H4 (cell line): ENCODE results near the gene C17orf50. TPM values are rescaled to one million over a fixed set of nuclear protein-coding genes. Genes with fewer than 3 reads are reported as not detected.
A peak's percentile ranks its signal among the peaks of the same experiment; 100 is the strongest.

Experiments
- DNase-seq: peaks from one replicate; pipeline ENCODE4 v3.0.0-alpha.2; 2015; ENCODE audit warnings: low spot score
- total RNA-seq: library from RNA; depleted of rRNA; stranded (reverse); fragments of >200 nt; shearing (Covaris generic); gene quantifications from 2 replicates; pipeline ENCODE4 v1.2.3, GENCODE V29; 2014

C17orf50 gene
- total RNA-seq, 1 experiment from 2014 or later: not detected

DNA sequence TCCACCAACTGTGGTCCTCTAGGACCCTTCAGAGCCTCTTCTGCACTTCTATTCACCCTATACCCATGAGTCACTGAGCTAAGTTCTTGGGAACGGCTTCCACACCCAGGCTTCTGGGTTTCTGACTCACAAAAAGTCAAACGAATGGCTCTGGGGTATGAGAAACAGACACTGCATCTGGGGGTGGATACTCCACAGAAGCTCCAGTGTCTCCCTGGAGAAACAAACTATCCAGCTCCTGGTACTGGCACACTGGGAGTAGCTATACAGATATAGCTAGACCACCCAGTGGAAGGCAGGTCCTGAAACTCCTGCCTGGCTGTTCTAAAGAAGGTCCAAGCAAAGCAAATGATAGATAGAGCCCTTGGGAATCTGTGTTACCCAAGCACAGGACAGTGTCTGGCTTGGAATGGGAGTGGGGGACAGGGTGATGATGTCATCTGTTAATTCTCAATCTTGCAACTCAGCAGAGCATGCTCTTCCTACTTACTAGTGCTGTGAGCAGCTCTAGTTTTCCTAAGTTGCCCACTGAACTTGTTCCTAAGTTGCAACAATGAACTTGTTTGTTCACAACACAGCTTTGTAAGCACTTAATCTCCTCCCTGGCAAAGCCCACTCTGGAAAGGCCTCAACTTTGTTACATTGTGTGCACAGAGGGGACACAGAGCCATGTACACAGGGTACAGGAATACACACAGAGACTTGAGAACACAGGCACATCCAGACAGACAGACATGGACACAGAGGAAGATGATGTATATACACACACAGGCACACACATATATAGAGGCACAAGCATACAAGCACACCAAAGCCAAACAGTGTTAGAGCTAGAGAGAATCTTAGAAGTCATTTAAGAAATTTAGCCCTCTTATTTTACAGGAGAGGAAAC, 28.0 kb downstream of the C17orf50 start:
- no peak for DNase-seq

DNA sequence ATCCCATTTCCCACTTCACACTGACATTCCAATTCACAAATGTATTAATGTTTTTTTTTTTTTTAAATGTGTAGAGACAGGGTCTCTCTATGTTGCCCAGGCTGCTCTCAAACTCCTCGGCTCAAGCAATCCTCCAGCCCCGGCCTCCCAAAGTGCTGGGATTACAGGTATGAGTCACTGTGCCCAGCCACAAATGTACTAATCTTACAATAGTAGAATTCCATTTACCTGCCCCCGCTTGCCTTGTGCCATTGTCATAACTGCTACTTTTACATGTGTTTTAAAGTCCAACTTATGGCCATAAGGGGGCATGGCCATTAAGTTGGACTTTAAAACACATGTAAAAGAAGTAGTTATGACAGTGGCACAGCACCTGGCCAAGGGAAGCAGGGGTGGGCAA, 30.2 kb downstream of the C17orf50 start:
- no peak for DNase-seq

DNA sequence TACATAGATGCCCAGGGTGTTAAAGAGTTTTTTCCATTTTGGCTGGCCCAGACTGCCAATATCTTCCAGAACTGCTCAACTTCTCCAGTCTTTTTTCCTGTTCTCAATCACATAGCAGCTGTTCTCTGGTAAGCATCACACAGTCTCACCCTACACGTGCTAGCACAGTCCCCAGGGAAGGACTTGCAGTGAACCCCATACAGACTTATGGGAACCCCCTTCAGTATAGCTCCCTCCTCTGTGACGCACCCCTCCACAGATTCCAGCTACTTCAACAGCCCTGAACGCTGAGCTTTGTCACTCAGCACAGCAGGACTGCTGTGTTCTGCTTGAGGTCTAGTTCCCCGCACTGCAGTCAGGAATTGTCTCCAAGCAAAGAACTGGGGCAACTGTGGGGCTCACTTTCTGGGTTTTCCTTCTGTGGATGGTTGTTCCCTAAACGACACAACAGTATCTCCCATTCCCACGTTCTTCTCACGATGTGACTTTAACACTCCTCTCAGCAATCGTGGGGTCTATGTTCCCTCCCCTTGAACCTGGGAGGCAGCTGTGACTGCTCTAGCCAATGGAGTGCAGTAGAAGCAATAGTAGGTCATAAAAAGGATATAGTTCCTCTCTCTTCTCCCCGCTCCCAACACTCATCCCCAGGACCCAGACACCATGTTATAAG, 31.1 kb downstream of the C17orf50 start:
- DNase-seq: no peak

DNA sequence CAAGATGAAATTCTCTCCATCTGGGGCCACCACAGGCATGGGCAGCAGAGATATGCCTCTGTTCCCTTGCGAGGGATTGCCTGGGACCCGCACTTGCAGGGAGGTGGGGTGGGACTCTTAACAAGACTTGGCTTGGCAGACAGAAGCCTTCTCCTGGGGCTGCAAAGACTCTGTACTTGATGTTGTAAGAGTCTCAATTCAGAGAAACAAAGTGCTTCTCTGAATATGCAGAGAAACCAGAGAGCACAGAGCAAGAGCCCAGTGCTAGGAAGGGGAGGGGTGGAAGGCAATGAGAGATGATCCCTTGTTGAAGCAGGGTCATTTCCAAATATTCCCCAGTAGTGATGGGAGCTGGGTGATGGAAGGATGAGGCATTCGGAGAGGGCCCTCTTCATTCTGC, 32.6 kb downstream of the C17orf50 start:
- DNase-seq: no peak

DNA sequence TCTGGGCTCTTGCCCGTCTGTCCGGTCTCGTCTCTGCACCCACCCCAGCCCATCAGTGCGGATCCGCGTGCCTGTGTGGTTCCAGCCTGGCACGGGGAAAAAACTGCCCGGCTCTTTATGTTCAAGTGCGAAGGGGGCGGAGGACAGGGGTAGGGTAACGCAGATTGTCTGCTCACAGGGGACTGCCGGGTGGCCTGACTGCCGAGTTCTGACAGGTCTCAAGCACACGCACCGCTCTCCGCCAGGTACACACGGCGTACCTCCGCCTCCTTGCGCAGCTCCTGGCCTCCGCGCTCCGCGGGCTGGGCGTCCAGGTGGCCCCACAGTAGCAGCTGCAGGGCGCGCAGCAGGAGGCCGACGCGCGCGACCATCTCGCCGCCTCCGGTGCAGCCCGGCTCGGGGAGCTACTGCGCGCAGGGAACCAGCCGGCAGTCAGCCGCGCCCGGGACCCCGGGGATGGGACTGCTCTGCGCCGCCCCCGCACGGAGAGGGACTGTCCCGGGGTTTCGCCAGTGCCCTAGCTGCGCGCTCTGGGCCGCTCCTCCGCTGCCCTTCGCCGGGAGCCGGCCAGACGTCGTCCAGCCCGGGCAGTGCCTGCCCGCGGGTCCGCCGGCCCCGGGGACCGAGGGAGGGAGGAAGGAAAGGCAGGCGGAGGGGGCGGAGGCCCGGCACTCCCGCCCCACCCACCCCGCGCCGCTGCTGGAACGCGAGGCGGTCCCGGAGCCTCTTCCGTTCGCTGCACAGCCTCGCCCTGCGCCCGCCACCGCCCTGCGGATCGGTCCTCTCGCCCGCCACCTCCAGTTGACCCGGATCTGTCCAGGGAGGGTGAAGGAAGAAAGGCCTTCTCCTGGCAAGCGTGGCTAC, 34.6 kb downstream of the C17orf50 start, which contains the start of gene MMP28:
TSS of gene MMP28 (minus strand) at position 635 of the 864 bp plus-strand sequence. CDS start at position 371, 264 bp downstream.
- DNase-seq: no peak

DNA sequence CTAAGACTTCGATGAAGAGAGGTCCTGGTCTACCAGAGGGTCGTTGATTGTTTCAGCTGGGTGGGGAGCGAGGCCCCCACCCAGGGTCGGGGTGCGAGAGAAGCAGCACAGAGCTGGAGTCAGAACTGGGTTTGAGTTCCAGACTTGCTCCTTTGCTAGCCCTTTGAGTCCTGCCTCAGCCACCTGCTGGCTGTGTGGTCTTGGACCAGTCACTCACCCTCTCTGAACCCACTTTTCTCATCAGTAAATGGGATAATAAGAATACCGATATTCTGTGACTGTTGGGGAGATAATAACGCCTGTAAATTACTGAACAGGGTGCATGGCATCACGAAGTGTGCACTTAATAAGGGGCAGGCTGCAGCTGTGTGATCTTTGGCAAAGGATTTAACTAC, 35.2 kb downstream of the C17orf50 start:
- no peak for DNase-seq

DNA sequence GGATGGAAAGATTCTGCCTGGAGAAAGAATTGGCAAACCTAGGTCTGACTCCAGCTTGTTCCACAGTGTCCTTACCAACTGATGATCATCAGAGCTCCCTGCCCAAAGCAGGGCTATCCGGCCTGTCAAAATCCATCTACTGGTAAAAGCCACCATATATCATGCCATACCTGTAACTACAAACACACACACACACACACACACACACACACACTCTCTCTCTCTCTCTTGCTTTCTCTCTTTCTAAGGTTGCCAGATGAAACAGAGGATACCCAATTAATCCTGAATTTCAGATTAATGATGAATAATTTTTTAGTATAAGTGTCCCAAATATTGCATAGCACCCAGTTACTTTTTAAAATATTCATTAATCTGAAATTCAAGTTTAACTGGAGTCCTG, 36.3 kb downstream of the C17orf50 start:
- DNase-seq: no peak

DNA sequence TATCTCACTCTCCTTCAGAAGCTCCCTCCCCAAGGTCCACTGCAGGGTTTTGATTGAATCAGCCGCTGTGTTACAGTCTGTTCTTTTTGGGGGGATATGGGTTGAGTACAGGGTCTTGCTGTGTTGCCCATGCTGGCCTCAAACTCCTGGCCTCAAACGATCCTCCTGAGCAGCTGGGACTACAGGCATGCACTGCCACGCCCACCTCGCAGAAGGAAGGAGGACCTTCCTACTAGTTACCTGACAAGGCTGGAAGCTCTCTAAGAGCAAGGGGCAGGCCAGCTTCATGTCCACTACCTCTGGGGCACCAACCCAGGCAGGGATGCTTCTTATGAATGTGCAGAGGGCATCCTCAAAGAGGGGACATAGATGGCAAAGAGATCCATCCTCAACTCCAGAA, 36.7 kb downstream of the C17orf50 start:
- DNase-seq: no peak

DNA sequence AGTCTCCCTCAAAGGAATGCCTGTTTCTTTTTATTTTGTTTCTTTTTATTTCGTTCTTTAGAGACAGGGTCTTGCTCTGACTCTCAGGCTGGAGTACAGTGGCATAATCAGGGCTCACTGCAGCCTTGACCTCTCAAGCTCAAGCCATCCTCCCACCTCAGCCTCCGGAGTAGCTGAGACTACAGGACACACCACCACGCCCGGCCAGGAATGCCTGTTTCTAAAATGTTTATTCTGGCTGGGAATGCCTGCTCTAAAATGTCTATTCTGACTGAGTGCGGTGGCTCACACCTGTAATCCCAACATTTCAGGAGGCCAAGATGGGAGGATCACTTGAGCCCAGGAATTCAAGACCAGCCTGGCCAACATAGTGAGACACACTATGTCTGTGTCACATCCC, 37.2 kb downstream of the C17orf50 start:
- DNase-seq: no peak

DNA sequence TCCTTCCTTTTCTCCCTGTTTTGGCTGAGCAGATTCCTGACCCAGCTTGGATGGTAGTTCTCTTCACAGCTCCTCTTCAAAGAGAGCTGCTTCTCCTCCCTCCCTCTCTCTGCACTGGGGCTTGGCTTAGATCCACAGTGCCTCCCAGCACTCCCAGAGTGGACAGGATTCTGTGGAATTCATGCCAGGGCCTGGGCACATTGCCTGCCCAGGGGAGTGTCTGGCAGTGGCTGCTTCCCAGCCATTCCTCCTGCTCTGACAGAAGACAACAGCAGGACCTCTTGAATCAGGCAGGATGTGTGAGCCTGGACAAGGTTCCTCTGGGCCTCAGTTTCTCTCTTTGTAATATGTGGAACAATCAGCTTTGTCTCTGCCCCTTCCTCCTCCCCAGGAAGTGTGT, 39.3 kb downstream of the C17orf50 start:
- DNase-seq: peak; percentile 83

DNA sequence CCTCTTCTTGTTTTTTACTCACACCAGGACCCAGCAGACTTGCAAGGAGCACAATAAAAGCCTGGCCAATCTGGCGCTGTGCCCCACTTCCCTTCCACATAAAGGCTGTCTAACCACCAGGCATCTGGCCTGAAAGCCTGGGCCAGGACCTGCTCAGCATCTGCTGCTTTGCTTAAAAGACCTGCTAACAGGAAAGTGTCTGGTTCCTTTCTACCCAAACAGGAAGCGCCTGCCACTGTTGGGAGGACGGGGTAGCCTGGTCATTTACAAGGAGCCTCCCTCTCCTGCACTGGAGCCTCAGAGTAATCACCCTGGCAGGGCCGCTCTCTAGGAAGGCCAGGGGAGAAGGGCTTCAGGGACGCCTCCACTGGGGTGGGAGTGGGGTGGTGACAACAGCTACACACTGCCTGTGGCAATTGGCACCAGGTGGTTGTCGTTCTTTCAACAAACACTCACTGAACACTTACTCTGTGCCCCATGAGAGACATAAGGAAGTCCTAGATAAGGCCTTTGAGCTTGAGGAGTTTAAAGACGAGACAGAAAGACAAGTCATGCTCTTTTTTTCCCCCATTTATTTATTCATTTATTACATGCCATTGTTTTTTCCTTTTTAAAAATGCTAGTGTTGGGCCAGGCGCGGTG, 41.0 kb downstream of the C17orf50 start:
- DNase-seq: peak; percentile 49

DNA sequence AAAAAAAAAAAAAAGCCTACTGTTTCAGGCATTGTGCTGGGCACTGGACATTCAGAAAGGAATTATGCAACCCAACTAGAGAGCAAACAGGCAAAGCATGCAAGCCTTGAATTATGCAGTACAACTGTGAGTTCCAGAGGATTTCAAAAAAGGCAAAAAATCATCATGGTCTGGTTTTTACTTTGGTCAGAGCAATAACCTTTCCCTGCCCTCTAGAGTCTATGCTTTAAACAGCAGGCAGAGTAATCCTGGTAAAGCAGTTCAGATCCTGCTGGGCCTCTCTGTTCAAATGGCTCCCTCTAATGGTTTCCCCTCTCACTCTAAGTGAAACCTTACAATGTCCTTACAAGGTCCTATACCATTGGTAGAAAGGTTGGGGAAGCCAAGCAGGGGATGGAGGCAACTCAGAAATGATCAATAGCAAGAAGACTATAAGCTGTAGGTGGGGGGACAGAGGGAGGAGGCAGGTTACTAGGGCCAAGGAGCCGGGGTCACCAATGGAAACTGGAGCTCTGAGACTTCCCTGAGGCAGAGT, 44.0 kb downstream of the C17orf50 start:
- DNase-seq: peak; percentile 88

DNA sequence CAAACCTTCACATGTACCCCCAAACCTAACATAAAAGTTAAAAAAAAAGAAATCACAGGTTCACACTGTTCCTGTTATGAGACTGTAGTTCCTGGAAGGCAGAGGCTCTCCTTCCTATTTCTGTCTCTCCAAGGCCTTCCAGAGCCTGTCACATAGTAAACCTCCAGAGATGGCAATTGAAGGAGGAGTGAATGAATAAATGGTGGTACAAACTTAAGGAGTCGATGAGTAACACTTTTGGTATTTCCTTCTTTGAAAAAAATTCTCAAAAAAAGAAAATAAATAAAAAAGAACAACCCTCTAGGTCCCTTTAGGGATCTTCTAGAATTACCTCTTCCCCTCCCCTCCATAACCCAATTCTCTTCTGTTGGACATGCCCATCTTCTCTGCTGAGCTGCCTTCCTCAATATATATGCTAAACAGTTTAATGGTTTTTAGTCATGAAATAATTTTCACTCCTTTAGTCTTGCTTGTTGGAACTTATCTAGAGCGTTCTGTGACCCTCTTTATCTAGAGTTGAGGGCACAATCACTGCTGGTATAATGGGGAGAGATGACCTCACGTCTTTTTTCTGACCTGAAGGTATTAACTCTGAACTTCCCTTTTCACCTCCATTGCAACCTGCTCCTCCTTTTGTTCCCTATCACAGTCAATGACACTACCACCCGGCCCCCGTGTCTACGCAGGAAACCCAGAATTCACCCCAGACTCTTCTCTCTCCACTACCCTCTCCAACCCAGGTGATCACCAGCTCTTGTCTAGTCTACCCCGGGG, 46.9 kb downstream of the C17orf50 start:
- DNase-seq: no peak

DNA sequence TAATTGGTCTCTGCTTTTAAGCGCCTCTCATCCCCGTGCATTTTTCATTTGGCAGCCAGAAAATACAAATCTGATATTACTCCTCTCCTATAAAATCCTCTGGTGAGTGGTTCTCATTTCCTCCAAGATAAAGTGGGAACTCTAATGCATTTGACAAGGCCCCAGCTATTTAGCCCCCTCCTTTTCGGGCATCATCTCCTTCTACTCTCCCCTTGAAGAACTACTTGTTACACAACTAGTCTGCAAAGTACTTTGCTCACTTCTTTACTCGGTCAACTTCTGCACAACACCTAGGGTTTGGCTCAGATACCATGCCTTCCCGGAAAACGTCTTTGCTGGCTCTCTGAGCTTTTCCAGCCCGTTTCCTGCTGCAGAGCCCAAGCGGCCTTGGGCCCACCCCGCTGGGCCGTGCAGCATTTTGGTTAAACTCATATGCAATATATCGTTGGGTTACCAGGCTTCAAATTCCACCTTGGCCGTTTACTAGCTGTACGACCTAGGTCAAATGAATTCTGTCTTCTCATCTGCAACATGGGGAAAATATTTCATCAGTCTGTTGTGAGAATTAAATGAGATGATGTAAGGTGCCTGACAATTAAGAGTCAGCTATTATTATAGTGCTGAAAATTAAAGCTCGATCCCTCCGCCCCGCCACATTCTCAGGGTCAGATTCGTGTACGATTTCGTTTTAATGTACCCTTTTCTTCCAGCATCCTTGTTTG, 47.7 kb downstream of the C17orf50 start:
- DNase-seq: peak; percentile 22

DNA sequence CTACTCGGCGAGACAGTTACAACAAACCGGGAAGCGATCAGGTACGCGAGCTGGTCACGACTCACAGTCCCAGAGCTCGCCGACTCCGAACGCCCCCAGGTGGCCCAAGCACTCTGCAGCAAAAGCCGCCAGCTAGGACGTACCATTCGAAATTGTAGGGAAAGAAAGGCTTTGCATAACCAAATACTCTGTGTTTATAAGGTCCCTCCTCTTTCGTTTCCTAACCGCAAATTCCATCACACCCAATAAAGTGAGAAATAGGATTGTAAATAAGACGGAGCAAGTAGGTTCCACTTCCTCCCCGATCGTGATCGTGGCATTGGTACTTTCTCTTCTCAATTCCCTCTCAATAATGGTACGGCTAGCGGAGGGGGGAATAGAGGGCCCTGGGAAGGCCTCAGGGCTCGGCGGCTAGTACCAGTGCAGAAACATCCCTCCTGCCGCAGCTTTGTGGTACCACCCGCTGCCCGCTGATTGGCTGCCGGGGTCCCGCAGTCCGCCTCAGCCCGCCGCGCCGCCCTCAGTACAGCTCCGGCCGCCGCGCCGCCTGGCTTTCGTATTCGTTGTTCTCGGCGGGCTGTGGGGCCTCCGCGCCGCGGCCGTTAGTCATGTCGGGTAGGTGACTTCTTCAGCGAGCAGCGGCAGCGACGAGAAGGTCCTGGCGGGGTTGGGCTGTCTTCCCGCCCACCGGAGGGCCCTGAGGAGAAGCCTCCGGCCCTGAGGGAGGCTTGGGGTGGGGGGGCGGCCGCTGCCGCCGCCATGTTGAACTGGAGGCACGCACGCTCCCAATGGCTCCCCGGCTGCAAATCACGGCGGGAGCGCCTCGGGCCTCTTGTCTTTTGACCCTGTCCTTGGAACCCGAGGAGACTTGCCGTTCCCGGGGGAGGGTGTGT, 48.5 kb downstream of the C17orf50 start, which contains the start of gene TAF15:
TSS of gene TAF15 (plus strand) at position 523 of the 893 bp plus-strand sequence. CDS start at position 609, 86 bp downstream.
- DNase-seq: peak; percentile 98

DNA sequence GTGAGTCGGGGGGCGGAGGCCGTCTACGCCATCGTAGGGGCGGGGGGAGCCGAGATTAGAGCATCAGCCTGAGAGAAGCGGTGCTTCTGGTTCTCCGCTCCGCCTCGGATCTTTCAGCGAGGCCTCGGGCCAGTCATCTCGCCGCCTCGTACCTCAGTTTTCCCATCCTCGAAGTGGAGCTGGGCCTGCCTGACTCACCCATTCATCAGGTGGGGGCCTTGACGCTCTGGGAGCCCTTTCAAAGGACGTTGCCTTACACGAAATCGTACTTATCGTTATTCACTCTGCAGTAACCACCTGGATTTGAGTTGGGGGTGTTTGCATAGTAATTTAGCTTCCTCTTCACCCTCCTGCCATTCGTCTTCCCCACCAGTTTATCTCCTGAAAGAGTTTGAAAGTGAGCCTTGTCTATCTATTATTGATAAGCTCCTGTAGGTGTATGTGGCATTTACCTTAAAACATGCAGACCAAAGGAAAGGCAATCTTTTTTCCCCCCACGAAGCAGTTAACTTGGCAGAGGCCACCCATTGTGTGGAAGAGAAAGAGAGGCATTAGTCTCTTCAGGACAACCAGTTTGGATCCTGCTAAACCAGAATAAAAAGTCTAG, 49.3 kb downstream of the C17orf50 start:
- no peak for DNase-seq

DNA sequence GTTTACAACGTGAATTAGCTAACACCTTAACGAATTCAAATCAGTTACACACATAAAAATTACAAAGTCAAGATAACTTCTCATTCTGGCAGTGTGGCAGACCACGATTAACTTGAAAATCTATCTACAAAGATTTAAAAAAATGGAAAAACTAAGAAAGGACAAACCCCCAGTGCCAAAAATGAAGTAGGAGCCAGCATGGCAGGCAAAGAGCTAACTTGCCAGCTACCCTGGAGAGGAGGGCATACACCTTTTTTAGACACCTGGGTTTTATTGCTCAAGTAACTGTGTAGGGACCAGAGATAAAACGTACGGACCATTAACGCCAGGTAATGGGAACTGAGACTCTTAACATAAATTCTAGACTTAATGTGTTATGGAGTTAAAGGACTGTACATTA, 51.1 kb downstream of the C17orf50 start:
- DNase-seq: no peak

DNA sequence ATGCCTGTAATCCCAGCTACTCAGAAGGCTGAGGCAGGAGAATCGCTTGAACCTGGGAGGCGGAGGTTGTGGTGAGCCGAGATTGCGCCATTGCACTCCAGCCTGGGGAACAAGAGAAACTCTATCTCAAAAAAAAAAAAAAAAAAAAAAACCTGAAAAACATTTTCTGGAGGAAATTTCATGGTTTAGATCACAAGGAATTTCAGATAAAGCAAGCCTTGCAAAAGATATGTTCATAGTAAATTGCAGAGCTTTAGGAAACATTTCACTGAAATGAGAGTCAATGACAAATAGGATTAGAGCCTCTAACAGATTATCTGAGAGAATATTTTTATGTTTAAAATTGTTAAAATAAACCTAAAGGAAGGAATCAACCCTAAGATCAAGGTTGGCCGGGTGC, 51.8 kb downstream of the C17orf50 start:
- DNase-seq: no peak
